DOHH2 (cell line): ENCODE measurements around the gene MTCH1.

Experiments used
- H3F3A ChIP-seq: fragments of 200-600 bp; sonication (generic), shearing (Covaris generic); 2 replicates; pipeline ENCODE4 v1.6.0; 2016; ENCODE audit warnings: antibody characterized with exemption, mild to moderate bottlenecking; ENCODE audit not compliant: control insufficient read depth, insufficient read depth
- H3K27ac ChIP-seq: fragments of 200-600 bp; sonication (generic); 2 replicates; pipeline ENCODE4 v1.5.1; 2014; ENCODE audit warnings: low read depth, mild to moderate bottlenecking, low read length, moderate library complexity
- H3K27me3 ChIP-seq: fragments of 200-600 bp; sonication (generic); 2 replicates; pipeline ENCODE4 v1.6.1; 2014; ENCODE audit warnings: mild to moderate bottlenecking, low read length, mixed read lengths; ENCODE audit not compliant: control insufficient read depth
- H3K36me3 ChIP-seq: fragments of 200-600 bp; sonication (generic); 2 replicates; pipeline ENCODE4 v1.6.1; 2014; ENCODE audit warnings: mild to moderate bottlenecking, low read length, moderate library complexity, mixed read lengths; ENCODE audit not compliant: control insufficient read depth
- H3K4me1 ChIP-seq: fragments of 200-600 bp; sonication (generic); 2 replicates; pipeline ENCODE4 v1.6.1; 2014; ENCODE audit warnings: mild to moderate bottlenecking, low read length, mixed read lengths; ENCODE audit not compliant: control insufficient read depth
- H3K4me2 ChIP-seq: fragments of 200-600 bp; sonication (generic); 2 replicates; pipeline ENCODE4 v1.6.0; 2014; ENCODE audit warnings: mild to moderate bottlenecking, low read length, moderate library complexity
- H3K4me3 ChIP-seq: fragments of 200-600 bp; sonication (generic); 2 replicates; pipeline ENCODE4 v1.5.1; 2014; ENCODE audit warnings: mild to moderate bottlenecking, low read length, mixed read lengths
- H3K79me2 ChIP-seq: fragments of 200-600 bp; sonication (generic); 2 replicates; pipeline ENCODE4 v1.6.1; 2014; ENCODE audit warnings: mild to moderate bottlenecking, low read length, mixed read lengths; ENCODE audit not compliant: control insufficient read depth
- H3K9me2 ChIP-seq: fragments of 200-600 bp; sonication (generic); replicated peaks from 2 replicates; pipeline ENCODE4 v1.6.1; 2014; ENCODE audit warnings: mild to moderate bottlenecking, low read length, mixed read lengths; ENCODE audit not compliant: control insufficient read depth
- H3K9me3 ChIP-seq: fragments of 200-600 bp; sonication (generic); 2 replicates; pipeline ENCODE4 v1.6.1; 2014; ENCODE audit warnings: antibody characterized with exemption, low read length, mixed read lengths; ENCODE audit not compliant: control insufficient read depth, insufficient read depth
- H4K20me1 ChIP-seq: fragments of 200-600 bp; sonication (generic); 2 replicates; pipeline ENCODE4 v1.6.0; 2014; ENCODE audit warnings: low read depth, mild to moderate bottlenecking, antibody characterized with exemption, low read length, moderate library complexity; ENCODE audit not compliant: control insufficient read depth, insufficient read depth
- EZH2phosphoT487 ChIP-seq: fragments of 200-600 bp; sonication (generic); IDR thresholded peaks from 2 replicates; pipeline ENCODE4 v1.6.1; 2017; ENCODE audit warnings: borderline replicate concordance, mild to moderate bottlenecking, antibody characterized with exemption, low read length, moderate library complexity, mixed read lengths
- TF ChIP-seq, protein P1 (sequence below): fragments of 200-600 bp; sonication (generic); IDR thresholded peaks from one replicate; pipeline ENCODE4 v1.5.1; 2014; ENCODE audit warnings: antibody characterized with exemption, mild to moderate bottlenecking, low read depth, low read length; ENCODE audit not compliant: poor library complexity, severe bottlenecking

Gene MTCH1

DNA sequence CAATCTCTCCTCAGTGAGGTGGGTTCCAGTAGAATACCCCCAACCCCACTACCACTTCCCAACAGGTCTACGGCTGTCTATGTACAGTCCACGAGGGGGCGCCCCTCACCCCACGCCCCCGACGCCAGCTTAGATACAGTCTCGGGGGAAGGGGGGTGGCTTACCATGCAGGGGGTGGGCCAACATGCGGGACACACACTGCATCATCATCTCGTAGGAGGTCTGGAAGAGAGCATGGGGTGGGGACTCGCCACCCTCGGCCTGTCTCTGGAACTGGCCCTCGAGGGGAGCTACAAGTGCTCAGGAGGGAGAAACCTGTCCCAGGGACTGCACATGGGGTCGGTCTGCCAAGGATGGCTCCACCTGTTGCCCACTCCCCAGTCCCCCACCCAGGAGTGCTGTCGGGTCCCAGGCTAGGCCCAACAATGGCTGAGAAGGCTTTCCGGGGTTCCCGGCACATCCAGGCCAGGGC lies 8.5 kb downstream of the MTCH1 start:
- peaks cover 36% of the 10 kb centered on the region for H3K79me2 ChIP-seq
- peaks cover 11% of the 10 kb centered on the region for H4K20me1 ChIP-seq
- H3K9me2 ChIP-seq, result no peaks in the 10 kb centered on the region
- no peak overlapping the region for H3K27ac ChIP-seq
- no peak for TF ChIP-seq EZH2phosphoT487
- TF ChIP-seq, protein P1, sequence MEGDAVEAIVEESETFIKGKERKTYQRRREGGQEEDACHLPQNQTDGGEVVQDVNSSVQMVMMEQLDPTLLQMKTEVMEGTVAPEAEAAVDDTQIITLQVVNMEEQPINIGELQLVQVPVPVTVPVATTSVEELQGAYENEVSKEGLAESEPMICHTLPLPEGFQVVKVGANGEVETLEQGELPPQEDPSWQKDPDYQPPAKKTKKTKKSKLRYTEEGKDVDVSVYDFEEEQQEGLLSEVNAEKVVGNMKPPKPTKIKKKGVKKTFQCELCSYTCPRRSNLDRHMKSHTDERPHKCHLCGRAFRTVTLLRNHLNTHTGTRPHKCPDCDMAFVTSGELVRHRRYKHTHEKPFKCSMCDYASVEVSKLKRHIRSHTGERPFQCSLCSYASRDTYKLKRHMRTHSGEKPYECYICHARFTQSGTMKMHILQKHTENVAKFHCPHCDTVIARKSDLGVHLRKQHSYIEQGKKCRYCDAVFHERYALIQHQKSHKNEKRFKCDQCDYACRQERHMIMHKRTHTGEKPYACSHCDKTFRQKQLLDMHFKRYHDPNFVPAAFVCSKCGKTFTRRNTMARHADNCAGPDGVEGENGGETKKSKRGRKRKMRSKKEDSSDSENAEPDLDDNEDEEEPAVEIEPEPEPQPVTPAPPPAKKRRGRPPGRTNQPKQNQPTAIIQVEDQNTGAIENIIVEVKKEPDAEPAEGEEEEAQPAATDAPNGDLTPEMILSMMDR, result peak; percentile 97
- no peaks in the 10 kb centered on the region for H3K27me3 ChIP-seq
- peaks cover 86% of the 10 kb centered on the region for H3K36me3 ChIP-seq
- H3K4me3 ChIP-seq, result no peak overlapping the region
- H3K4me1 ChIP-seq, result no peaks in the 10 kb centered on the region
- H3F3A ChIP-seq, result 0 out of 2 replicates have a peak, but pooled peaks cover 3% of the 10 kb centered on the region
- no peak overlapping the region for H3K4me2 ChIP-seq
- H3K9me3 ChIP-seq, result no peaks in the 10 kb centered on the region

DNA sequence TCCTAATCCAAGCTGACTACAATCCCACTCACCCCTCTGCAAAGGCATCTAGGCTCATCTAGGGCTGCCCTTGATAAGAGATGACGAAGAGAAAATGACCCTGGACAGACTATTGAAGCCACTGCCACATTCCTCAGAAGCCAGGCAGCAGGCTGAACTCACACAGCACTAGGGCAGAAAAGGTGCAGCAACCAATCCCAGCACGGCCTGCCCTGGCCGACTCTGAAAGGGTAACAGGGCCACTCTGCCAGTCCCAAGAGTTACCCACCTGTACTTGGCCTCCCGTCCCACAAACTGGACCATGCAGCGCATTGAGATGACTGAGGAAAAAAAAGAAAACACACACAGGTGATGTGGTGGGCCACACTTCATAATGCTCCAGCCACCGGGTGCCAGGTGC lies 9.1 kb downstream of the MTCH1 start:
- Histone ChIP-seq H3K36me3 (peaks cover 91% of the 10 kb centered on the region), H3K79me2 (peaks cover 31% of the 10 kb centered on the region), H3K4me1 (no peaks in the 10 kb centered on the region), H3F3A (0 out of 2 replicates have a peak, but pooled peaks cover 3% of the 10 kb centered on the region), H4K20me1 (peaks cover 11% of the 10 kb centered on the region), H3K9me2 (no peaks in the 10 kb centered on the region), H3K9me3 (no peaks in the 10 kb centered on the region), H3K4me2 (no peak overlapping the region), H3K27ac (no peak overlapping the region), H3K27me3 (no peaks in the 10 kb centered on the region), H3K4me3 (no peak overlapping the region)
- no peak for TF ChIP-seq EZH2phosphoT487
- TF ChIP-seq, protein P1, result no peak

DNA sequence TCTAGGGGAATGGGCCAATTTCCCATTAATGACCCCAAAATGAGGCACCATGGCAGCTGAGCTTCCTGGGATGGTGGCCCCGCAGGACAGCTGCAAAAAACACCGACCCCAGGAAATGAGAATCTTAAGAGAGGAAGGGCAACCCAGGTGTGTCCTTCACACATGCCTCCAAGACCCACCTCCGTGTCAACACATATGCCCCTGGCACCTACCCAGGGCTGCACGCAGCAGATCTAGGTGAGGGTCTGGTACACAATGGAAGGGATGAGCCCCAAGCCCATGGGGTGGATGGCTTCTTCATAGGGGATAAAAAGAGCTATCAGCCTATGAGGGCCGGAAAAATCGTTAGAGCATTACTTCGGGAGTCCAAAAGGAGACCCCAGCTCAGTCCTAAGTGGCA lies 9.5 kb downstream of the MTCH1 start:
- H3K27ac ChIP-seq, result no peak overlapping the region
- H3K79me2 ChIP-seq, result peaks cover 26% of the 10 kb centered on the region
- peaks cover 91% of the 10 kb centered on the region for H3K36me3 ChIP-seq
- no peaks in the 10 kb centered on the region for H3K27me3 ChIP-seq
- no peaks in the 10 kb centered on the region for H3K9me3 ChIP-seq
- no peaks in the 10 kb centered on the region for H3K4me1 ChIP-seq
- peaks cover 7% of the 10 kb centered on the region for H4K20me1 ChIP-seq
- no peak overlapping the region for H3K4me2 ChIP-seq
- H3K9me2 ChIP-seq, result no peaks in the 10 kb centered on the region
- H3K4me3 ChIP-seq, result no peak overlapping the region
- 0 out of 2 replicates have a peak, but pooled peaks cover 3% of the 10 kb centered on the region for H3F3A ChIP-seq
- TF ChIP-seq, protein P1, result no peak

DNA sequence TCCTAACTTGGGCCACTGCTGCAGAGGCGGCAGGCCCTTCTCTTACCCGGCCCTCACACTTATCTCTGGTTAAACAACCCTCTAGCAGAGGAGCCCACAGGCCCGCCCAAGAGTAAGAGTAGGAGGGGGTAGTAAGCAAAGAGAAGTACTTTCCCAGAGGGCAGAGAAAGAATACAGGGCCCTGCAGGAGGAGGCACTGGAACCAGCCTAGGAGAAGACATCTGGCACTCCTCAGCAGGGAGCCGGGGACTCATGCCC lies 10.1 kb downstream of the MTCH1 start:
- Histone ChIP-seq H3K79me2 (peaks cover 21% of the 10 kb centered on the region), H3K9me3 (no peaks in the 10 kb centered on the region), H3K4me2 (no peak overlapping the region), H4K20me1 (peaks cover 4% of the 10 kb centered on the region; the same call in 1 of the 2 replicates), H3K36me3 (peaks cover 94% of the 10 kb centered on the region), H3K4me3 (no peak overlapping the region), H3K9me2 (no peaks in the 10 kb centered on the region), H3K27me3 (no peaks in the 10 kb centered on the region), H3K4me1 (no peaks in the 10 kb centered on the region), H3F3A (0 out of 2 replicates have a peak, but pooled peaks cover 3% of the 10 kb centered on the region), H3K27ac (no peak overlapping the region)
- TF ChIP-seq, protein P1, result no peak
- TF ChIP-seq EZH2phosphoT487, result no peak
